Fibroblast of mammary gland (primary cell): ENCODE data around the gene TMEM128.
"Not testable (repeated sequence)": the region's sequence is repeated elsewhere in the genome, so short reads cannot be mapped to it uniquely, and the experiment has no call there.

Experiments
- DNase-seq: peaks from one replicate; pipeline ENCODE4 v3.0.0-alpha.2; 2010; ENCODE audit warnings: low read depth
- H3K4me3 ChIP-seq: 2 replicates; pipeline ENCODE4 v1.5.1; 2011; ENCODE audit warnings: low read depth, mild to moderate bottlenecking, low read length, moderate library complexity; ENCODE audit not compliant: control insufficient read depth
- CTCF ChIP-seq: conservative IDR thresholded peaks from 2 replicates; pipeline ENCODE4 v1.5.1; 2011; ENCODE audit warnings: low read depth, low read length, inconsistent platforms; ENCODE audit not compliant: control insufficient read depth, insufficient read depth

TMEM128 gene

GRCh38 chr4:4225915-4226605 lies 22.0 kb downstream of the TMEM128 start:
- TF ChIP-seq CTCF, result no peak
- no peak overlapping the region for H3K4me3 ChIP-seq
- peak; percentile 3 for DNase-seq

- TF ChIP-seq CTCF, result no peak
- H3K4me3 ChIP-seq, result no peak overlapping the region
- DNase-seq, result no peak
These were observed 30.9 kb downstream of the TMEM128 start for GRCh38 chr4:4217113-4217512.

- peak; percentile 23 for DNase-seq
- no peak for TF ChIP-seq CTCF
- no peak overlapping the region for H3K4me3 ChIP-seq
These were observed 31.4 kb downstream of the TMEM128 start for GRCh38 chr4:4216648-4217047.

GRCh38 chr4:4213674-4214073 lies 34.3 kb downstream of the TMEM128 start:
- H3K4me3 ChIP-seq, result not testable (repeated sequence)

GRCh38 chr4:4206204-4206603 lies 41.8 kb downstream of the TMEM128 start:
- no peak overlapping the region for H3K4me3 ChIP-seq
- DNase-seq, result no peak
- no peak for TF ChIP-seq CTCF

More at GRCh38 chr4:4213674-4214073, 34.3 kb downstream of the TMEM128 start:
- not testable (repeated sequence) for DNase-seq

GRCh38 chr4:4204401-4204745 lies 43.6 kb downstream of the TMEM128 start:
- DNase-seq, result no peak
- H3K4me3 ChIP-seq, result no peak overlapping the region
- TF ChIP-seq CTCF, result no peak

GRCh38 chr4:4203688-4204400 lies 44.2 kb downstream of the TMEM128 start:
- H3K4me3 ChIP-seq, result no peak overlapping the region
- no peak for TF ChIP-seq CTCF
- no peak for DNase-seq
